Neutrophil (primary cell): Measurements from ENCODE around the gene FAM13C.

Experiments used
- H3K27ac ChIP-seq: fragments of 200-600 bp; sonication (generic); 2 replicates; pipeline ENCODE4 v1.5.1; 2016; ENCODE audit warnings: mild to moderate bottlenecking, moderate library complexity
- H3K27me3 ChIP-seq: fragments of 200-600 bp; sonication (generic); 2 replicates; pipeline ENCODE4 v1.6.0; 2016; ENCODE audit warnings: mild to moderate bottlenecking
- H3K36me3 ChIP-seq: fragments of 200-600 bp; sonication (generic); 2 replicates; pipeline ENCODE4 v1.5.1; 2017
- H3K4me1 ChIP-seq, 2 experiments: fragments of 200-600 bp in 1 of 2; sonication (generic) in 1 of 2; 1 replicate in 1 of 2; 2 replicates in 1 of 2; pipeline versions ENCODE4 v1.5.1 to v1.6.1; 2013 to 2016; ENCODE audit warnings: low read depth in 1 of 2, low read length in 1 of 2, mild to moderate bottlenecking in 1 of 2, moderate library complexity in 1 of 2; ENCODE audit not compliant: control insufficient read depth in 1 of 2, insufficient read depth in 1 of 2
- H3K4me3 ChIP-seq, 2 experiments: fragments of 200-600 bp in 1 of 2; sonication (generic) in 1 of 2; 1 replicate in 1 of 2; 2 replicates in 1 of 2; pipeline ENCODE4 v1.5.1; 2013 to 2016; ENCODE audit warnings: low read depth in 1 of 2, low read length in 1 of 2, mild to moderate bottlenecking in 1 of 2, moderate library complexity in 1 of 2
- H3K9me3 ChIP-seq: fragments of 200-600 bp; sonication (generic); 2 replicates; pipeline ENCODE4 v1.5.1; 2016
- TF ChIP-seq, protein P1 (sequence below): fragments of 200-600 bp; sonication (generic); IDR thresholded peaks from 2 replicates; pipeline ENCODE4 v1.5.1; 2016; ENCODE audit warnings: antibody characterized with exemption

Gene FAM13C

DNA sequence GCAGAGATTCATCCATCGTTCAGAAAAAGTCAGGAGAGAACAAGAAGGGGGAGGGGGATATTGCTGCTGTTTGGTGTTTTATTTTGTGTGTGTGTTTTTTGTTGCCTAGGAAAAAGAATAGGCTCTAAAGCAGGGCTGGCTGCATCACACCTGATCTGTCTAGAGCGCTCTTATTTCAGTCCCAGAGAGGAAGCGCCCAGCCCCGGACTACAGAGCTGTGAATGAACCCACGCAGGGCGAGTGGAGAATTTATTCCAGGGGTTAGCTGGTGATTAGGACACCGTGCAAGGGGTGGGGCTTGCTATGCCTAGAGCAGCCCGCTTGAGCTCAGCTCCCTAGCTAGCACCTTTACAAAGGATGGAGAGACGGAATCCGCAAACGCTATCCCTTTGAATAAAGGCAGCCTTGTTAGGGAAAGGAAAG is 621 bp upstream of the FAM13C start:
- Histone ChIP-seq H3K9me3 (no peaks in the 10 kb centered on the region), H3K27ac (no peak overlapping the region), H3K27me3 (peaks cover 44% of the 10 kb centered on the region), H3K36me3 (no peaks in the 10 kb centered on the region), H3K4me3 (no peak overlapping the region), H3K4me1 (no peaks in the 10 kb centered on the region)
- TF ChIP-seq, protein P1, sequence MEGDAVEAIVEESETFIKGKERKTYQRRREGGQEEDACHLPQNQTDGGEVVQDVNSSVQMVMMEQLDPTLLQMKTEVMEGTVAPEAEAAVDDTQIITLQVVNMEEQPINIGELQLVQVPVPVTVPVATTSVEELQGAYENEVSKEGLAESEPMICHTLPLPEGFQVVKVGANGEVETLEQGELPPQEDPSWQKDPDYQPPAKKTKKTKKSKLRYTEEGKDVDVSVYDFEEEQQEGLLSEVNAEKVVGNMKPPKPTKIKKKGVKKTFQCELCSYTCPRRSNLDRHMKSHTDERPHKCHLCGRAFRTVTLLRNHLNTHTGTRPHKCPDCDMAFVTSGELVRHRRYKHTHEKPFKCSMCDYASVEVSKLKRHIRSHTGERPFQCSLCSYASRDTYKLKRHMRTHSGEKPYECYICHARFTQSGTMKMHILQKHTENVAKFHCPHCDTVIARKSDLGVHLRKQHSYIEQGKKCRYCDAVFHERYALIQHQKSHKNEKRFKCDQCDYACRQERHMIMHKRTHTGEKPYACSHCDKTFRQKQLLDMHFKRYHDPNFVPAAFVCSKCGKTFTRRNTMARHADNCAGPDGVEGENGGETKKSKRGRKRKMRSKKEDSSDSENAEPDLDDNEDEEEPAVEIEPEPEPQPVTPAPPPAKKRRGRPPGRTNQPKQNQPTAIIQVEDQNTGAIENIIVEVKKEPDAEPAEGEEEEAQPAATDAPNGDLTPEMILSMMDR = no peak

DNA sequence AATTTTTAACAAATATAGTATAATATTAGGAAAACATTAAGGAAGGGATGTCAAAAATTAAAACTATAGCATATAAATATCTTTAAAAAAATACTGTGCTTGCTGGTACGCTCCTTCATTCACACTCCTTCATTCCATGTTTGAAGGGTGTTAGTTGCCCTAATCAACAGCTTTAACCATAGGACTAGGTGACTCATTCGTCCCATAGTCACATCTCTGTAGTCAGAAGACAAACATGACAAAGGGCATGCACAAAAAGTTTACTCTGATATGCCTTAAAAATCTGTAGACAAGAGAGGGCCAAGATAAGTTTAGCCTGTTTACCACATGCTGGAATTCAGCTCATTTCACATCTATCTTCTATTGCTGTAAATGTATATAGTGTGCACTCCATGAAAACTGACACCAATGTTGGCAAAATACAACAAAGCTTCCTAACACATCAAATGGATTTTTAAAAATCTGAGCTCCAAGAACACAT is 646 bp downstream of the FAM13C start:
- Histone ChIP-seq H3K9me3 (no peaks in the 10 kb centered on the region), H3K4me3 (no peak overlapping the region), H3K27me3 (peaks cover 44% of the 10 kb centered on the region), H3K4me1 (no peaks in the 10 kb centered on the region), H3K36me3 (no peaks in the 10 kb centered on the region), H3K27ac (no peak overlapping the region)
- TF ChIP-seq, protein P1 = no peak

GRCh38 chr10:59360605-59361405 is 1.5 kb downstream of the FAM13C start:
- H3K36me3 ChIP-seq = no peaks in the 10 kb centered on the region

GRCh38 chr10:59358576-59358975 is 3.8 kb downstream of the FAM13C start:
- no peaks in the 10 kb centered on the region for H3K36me3 ChIP-seq
- H3K27me3 ChIP-seq = peaks cover 29% of the 10 kb centered on the region
- H3K27ac ChIP-seq = no peak overlapping the region
- no peaks in the 10 kb centered on the region for H3K9me3 ChIP-seq
- H3K4me1 ChIP-seq = no peaks in the 10 kb centered on the region
- no peak overlapping the region for H3K4me3 ChIP-seq
- TF ChIP-seq, protein P1 = no peak

More at GRCh38 chr10:59360605-59361405, 1.5 kb downstream of the FAM13C start:
- Histone ChIP-seq H3K27me3 (peaks cover 44% of the 10 kb centered on the region), H3K9me3 (no peaks in the 10 kb centered on the region), H3K4me1 (no peaks in the 10 kb centered on the region), H3K4me3 (no peak overlapping the region), H3K27ac (no peak overlapping the region)
- TF ChIP-seq, protein P1 = no peak

DNA sequence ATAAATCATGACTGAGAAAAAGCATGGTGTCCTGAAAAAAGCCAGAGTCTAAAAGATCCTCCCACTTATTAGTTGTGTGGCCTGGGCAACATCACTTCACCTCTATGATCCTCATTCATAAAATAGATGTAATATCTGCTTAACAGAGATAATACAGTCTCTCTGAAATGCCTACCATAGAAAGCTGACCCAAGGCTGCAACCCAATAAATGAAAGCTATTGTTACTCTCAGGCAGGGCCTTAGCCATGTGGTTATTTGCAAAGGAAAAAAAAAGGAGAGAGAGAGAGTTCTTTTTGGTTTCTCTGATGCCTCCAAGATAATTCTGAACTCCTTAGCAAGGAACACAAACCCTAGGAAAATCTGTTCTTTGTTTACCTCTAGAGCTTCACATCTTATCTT is 7.9 kb downstream of the FAM13C start:
- H3K4me3 ChIP-seq = no peak overlapping the region
- H3K9me3 ChIP-seq = no peaks in the 10 kb centered on the region
- no peak overlapping the region for H3K27ac ChIP-seq
- no peaks in the 10 kb centered on the region for H3K36me3 ChIP-seq
- H3K4me1 ChIP-seq = no peaks in the 10 kb centered on the region
- H3K27me3 ChIP-seq = no peaks in the 10 kb centered on the region
- TF ChIP-seq, protein P1 = no peak
